Measurements from ENCODE around the gene KRT4.

- no peak for TF ChIP-seq CTCF (IDR thresholded peaks at IDR 0.05)
- no peak for TF ChIP-seq POLR2A (IDR thresholded peaks at IDR 0.05)
- TF ChIP-seq EP300 (IDR thresholded peaks at IDR 0.05) = no peak
- no peak for TF ChIP-seq POLR2AphosphoS5 (IDR thresholded peaks at IDR 0.05)
These were observed 6.0 kb upstream of the KRT4 start for GRCh38 chr12:52819731-52820510.

Data from gastroesophageal sphincter (tissue), 3 donors.